Fibroblast of lung (primary cell): ENCODE results near the gene IL17RB. TPM values are rescaled to one million over a fixed set of nuclear protein-coding genes. Genes with fewer than 3 reads are reported as not detected.

Experiments
- DNase-seq, 2 donors: peaks; one replicate each; pipeline versions ENCODE4 v3.0.0 to v3.0.0-alpha.2; 2010; ENCODE audit warnings: low read depth in 2 of 2
- H2AFZ ChIP-seq: 2 replicates; pipeline ENCODE4 v1.5.1; 2012; ENCODE audit warnings: low read length, control low read depth, inconsistent platforms
- H3K27ac ChIP-seq: 2 replicates; pipeline ENCODE4 v1.5.1; 2011; ENCODE audit warnings: low read length, control low read depth; ENCODE audit not compliant: insufficient read depth
- H3K27me3 ChIP-seq: 2 replicates; pipeline ENCODE4 v1.5.1; 2011; ENCODE audit warnings: mild to moderate bottlenecking, low read length; ENCODE audit not compliant: control insufficient read depth, insufficient read depth
- H3K36me3 ChIP-seq: 2 replicates; pipeline ENCODE4 v1.5.1; 2011; ENCODE audit warnings: low read length; ENCODE audit not compliant: control insufficient read depth, insufficient read depth
- H3K4me1 ChIP-seq: 2 replicates; pipeline ENCODE4 v1.5.1; 2011; ENCODE audit warnings: low read length; ENCODE audit not compliant: control insufficient read depth, insufficient read depth; ENCODE audit errors: extremely low read depth
- H3K4me2 ChIP-seq: 2 replicates; pipeline ENCODE4 v1.5.1; 2011; ENCODE audit warnings: low read length, control low read depth; ENCODE audit not compliant: insufficient read depth; ENCODE audit errors: extremely low read depth
- H3K4me3 ChIP-seq, 4 experiments: fragments of 200-600 bp in 1 of 4; sonication (generic) in 1 of 4; replicated peaks in 1 of 4; 2 replicates each; pipeline ENCODE4 v1.5.1; 2011 to 2016; ENCODE audit warnings: low read length in 4 of 4, low read depth in 3 of 4, mild to moderate bottlenecking in 3 of 4, control low read depth in 2 of 4, inconsistent platforms in 1 of 4, mixed read lengths in 1 of 4; ENCODE audit not compliant: insufficient read depth in 1 of 4; ENCODE audit errors: control extremely low read depth in 1 of 4
- H3K79me2 ChIP-seq: 2 replicates; pipeline ENCODE4 v1.5.1; 2012; ENCODE audit warnings: mild to moderate bottlenecking, low read length, inconsistent platforms; ENCODE audit not compliant: control insufficient read depth, insufficient read depth
- H3K9ac ChIP-seq: 2 replicates; pipeline ENCODE4 v1.5.1; 2011; ENCODE audit warnings: mild to moderate bottlenecking, low read length, control low read depth; ENCODE audit not compliant: insufficient read depth
- H3K9me3 ChIP-seq: 2 replicates; pipeline ENCODE4 v1.5.1; 2012; ENCODE audit warnings: low read depth, low read length; ENCODE audit not compliant: control insufficient read depth, insufficient read depth
- H4K20me1 ChIP-seq: 2 replicates; pipeline ENCODE4 v1.5.1; 2011; ENCODE audit warnings: low read length; ENCODE audit not compliant: control insufficient read depth, insufficient read depth; ENCODE audit errors: extremely low read depth
- EZH2 ChIP-seq: IDR thresholded peaks from 2 replicates; pipeline ENCODE4 v1.5.1; 2012; ENCODE audit warnings: low read length, control low read depth, mild to moderate bottlenecking; ENCODE audit errors: missing control alignments
- polyA plus RNA-seq, 2 donors: library from polyadenylated mRNA; depleted of rRNA in 1 of 2; stranded (reverse) in 1 of 2; unstranded in 1 of 2; fragments of >200 nt; gene quantifications; 2 replicates each; pipeline ENCODE4 v1.2.1, GENCODE V29; 2011 to 2012; ENCODE audit warnings: missing spikeins in 1 of 2
- total RNA-seq: library from RNA; depleted of rRNA; stranded (reverse); fragments of >200 nt; gene quantifications from 2 replicates; pipeline ENCODE4 v1.2.1, GENCODE V29; 2014
- TF ChIP-seq, protein P1 (sequence below), 2 donors: IDR thresholded peaks in 1 of 2; conservative IDR thresholded peaks in 1 of 2; 1 replicate in 1 of 2; 2 replicates in 1 of 2; pipeline ENCODE4 v1.5.1; 2011 to 2012; ENCODE audit warnings: low read length in 2 of 2, control low read depth in 1 of 2, inconsistent platforms in 1 of 2, low read depth in 1 of 2, mild to moderate bottlenecking in 1 of 2

The IL17RB gene
- total and polyA plus RNA-seq, 2 donors (not counting 1 experiment from before 2014, with no cell fraction given): 0.32 to 0.33 TPM

DNA sequence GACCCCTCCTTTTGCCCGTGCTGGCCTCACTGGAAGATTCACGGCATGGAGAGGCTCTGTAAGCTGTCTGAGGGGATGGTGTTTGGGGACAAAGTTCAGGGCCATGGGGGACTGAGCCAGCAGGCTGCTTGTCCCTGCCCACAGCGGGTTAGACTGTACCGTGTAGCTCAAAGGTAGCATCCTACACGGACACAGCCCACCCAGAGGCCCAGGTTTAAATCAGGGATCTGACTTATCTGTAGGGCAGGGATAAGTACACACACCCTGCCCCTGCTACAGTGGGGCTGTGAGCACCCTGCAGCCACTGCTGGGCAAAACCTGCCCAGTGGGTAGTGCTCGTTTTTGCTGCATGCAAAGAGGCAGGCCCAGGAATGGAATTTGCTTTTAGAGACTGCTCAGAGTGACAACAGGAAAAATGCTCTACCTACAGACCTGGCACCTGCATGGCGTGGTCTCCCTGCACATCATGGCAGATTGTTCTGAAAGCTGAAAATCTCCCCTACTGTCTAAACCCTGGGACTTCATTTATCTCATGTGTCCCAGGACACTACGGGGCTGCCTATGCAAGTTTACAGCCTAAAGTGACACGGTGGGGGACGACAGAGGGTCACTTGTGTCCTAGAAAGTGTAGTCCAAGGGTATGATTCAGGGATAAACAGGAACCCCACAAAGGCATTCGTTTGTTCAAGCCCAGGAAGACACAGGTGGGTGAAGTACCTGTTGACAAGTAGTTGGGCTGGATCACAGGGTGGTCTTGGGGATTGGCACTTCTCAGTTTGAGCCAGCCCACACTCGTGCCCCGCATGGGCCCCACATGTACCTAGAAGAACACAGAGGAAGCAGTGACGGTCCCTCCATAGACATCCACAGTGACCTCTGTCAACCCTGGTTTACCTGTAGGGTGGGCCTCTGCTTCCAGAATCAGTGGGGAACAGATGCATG lies 27.9 kb upstream of the IL17RB start:
- Histone ChIP-seq H3K4me3 (no peak overlapping the region), H3K4me2 (no peak overlapping the region), H3K27me3 (no peaks in the 10 kb centered on the region), H3K9ac (no peak overlapping the region), H3K79me2 (no peaks in the 10 kb centered on the region), H3K27ac (no peak overlapping the region), H3K4me1 (no peaks in the 10 kb centered on the region), H3K36me3 (no peaks in the 10 kb centered on the region), H3K9me3 (no peaks in the 10 kb centered on the region), H2AFZ (no peak overlapping the region), H4K20me1 (no peaks in the 10 kb centered on the region)
- TF ChIP-seq, protein P1, sequence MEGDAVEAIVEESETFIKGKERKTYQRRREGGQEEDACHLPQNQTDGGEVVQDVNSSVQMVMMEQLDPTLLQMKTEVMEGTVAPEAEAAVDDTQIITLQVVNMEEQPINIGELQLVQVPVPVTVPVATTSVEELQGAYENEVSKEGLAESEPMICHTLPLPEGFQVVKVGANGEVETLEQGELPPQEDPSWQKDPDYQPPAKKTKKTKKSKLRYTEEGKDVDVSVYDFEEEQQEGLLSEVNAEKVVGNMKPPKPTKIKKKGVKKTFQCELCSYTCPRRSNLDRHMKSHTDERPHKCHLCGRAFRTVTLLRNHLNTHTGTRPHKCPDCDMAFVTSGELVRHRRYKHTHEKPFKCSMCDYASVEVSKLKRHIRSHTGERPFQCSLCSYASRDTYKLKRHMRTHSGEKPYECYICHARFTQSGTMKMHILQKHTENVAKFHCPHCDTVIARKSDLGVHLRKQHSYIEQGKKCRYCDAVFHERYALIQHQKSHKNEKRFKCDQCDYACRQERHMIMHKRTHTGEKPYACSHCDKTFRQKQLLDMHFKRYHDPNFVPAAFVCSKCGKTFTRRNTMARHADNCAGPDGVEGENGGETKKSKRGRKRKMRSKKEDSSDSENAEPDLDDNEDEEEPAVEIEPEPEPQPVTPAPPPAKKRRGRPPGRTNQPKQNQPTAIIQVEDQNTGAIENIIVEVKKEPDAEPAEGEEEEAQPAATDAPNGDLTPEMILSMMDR (conservative IDR thresholded peaks at IDR 0.05 in 1 of 2, IDR thresholded peaks at IDR 0.05 in 1 of 2; ENCODE audit: low read depth in 1 of 2, low read length in 2 of 2): no peak
- TF ChIP-seq EZH2: no peak
- DNase-seq: no peak

- Histone ChIP-seq H3K4me2 (no peak overlapping the region), H3K36me3 (no peaks in the 10 kb centered on the region), H3K4me3 (no peak overlapping the region), H3K27me3 (no peaks in the 10 kb centered on the region), H3K9me3 (no peaks in the 10 kb centered on the region), H3K27ac (no peak overlapping the region), H3K79me2 (no peaks in the 10 kb centered on the region), H3K9ac (no peak overlapping the region), H4K20me1 (no peaks in the 10 kb centered on the region), H2AFZ (no peak overlapping the region), H3K4me1 (no peaks in the 10 kb centered on the region)
- TF ChIP-seq, protein P1 (conservative IDR thresholded peaks at IDR 0.05 in 1 of 2, IDR thresholded peaks at IDR 0.05 in 1 of 2; ENCODE audit: low read depth in 1 of 2, low read length in 2 of 2): no peak
- TF ChIP-seq EZH2: no peak
- DNase-seq: no peak
Observed at GRCh38 chr3:53819163-53819868, 27.1 kb upstream of the IL17RB start.

DNA sequence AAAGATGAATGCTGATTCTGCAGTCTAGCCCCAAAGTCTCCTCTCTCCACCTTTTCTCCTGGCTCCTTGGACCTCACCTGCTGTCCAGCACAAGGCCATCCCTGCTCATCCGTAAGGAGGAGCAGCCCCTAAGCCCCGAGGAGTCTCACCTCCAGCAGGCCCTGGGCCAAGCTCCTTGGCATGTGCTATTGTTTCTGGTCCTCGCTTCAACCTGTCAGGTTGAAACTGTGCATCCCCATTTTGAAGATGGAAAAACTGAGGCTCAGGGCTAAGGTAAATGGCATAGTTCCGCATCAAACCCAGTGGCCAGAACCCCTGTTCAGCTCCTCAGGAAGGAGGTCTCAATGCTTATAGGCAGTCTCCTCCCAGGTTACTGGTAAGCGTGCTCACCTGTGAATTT lies 26.3 kb upstream of the IL17RB start:
- TF ChIP-seq EZH2: no peak
- TF ChIP-seq, protein P1 (conservative IDR thresholded peaks at IDR 0.05 in 1 of 2, IDR thresholded peaks at IDR 0.05 in 1 of 2; ENCODE audit: low read depth in 1 of 2, low read length in 2 of 2): no peak
- no peak overlapping the region for H3K27ac ChIP-seq
- no peak overlapping the region for H2AFZ ChIP-seq
- DNase-seq: no peak
- no peak overlapping the region for H3K9ac ChIP-seq
- no peaks in the 10 kb centered on the region for H3K4me1 ChIP-seq
- H3K4me3 ChIP-seq: no peak overlapping the region
- no peaks in the 10 kb centered on the region for H3K79me2 ChIP-seq
- no peaks in the 10 kb centered on the region for H3K27me3 ChIP-seq
- H3K4me2 ChIP-seq: no peak overlapping the region
- H3K36me3 ChIP-seq: no peaks in the 10 kb centered on the region
- no peaks in the 10 kb centered on the region for H4K20me1 ChIP-seq
- H3K9me3 ChIP-seq: no peaks in the 10 kb centered on the region
